ENCODE data around the gene TCOF1.

DNA sequence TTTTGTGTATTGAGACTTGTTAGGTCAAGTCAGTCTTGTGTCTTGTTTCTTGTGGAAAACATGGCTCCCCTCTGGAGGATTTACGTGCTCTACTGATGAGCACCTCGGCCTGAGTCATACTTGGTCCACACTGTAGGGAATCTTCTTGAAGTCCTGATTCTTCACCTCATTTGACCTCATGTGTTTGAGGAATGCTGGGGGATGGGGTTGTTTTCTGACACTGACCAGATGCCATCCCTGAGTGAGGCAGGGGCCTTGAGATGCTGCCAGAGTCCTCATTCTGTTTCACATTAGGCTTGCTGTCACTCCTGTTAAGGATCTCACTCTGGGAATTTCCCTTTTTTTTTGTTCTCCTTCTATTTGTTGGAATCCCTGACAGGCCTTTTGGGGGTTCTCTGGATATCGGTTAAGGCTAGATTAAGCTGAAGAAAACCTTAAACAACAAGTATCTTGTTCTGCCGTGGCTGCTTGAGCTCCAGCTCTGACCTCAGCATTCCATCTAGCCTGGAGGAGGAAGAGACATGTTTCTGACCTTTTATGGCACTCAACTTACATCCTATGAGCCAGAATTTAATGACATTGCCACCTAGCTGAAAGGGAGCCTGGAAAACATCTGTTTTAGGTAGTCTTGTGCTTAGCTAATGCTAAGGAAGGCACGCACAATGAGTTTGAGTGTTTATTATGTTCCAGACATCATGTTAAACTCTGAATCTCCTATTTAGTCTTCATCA is 20.6 kb downstream of the TCOF1 start:
- TF ChIP-seq CTCF (IDR thresholded peaks at IDR 0.05) (no peak), EP300 (IDR thresholded peaks at IDR 0.05) (no peak)
